Measurements from ENCODE around the gene MAST1.

- TF ChIP-seq, protein P1, sequence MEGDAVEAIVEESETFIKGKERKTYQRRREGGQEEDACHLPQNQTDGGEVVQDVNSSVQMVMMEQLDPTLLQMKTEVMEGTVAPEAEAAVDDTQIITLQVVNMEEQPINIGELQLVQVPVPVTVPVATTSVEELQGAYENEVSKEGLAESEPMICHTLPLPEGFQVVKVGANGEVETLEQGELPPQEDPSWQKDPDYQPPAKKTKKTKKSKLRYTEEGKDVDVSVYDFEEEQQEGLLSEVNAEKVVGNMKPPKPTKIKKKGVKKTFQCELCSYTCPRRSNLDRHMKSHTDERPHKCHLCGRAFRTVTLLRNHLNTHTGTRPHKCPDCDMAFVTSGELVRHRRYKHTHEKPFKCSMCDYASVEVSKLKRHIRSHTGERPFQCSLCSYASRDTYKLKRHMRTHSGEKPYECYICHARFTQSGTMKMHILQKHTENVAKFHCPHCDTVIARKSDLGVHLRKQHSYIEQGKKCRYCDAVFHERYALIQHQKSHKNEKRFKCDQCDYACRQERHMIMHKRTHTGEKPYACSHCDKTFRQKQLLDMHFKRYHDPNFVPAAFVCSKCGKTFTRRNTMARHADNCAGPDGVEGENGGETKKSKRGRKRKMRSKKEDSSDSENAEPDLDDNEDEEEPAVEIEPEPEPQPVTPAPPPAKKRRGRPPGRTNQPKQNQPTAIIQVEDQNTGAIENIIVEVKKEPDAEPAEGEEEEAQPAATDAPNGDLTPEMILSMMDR (IDR thresholded peaks at IDR 0.05 in 8 of 11, conservative IDR thresholded peaks at IDR 0.05 in 3 of 11): no peak
- TF ChIP-seq POLR2A (IDR thresholded peaks at IDR 0.05) (no peak), POLR2AphosphoS5 (IDR thresholded peaks at IDR 0.05) (peak in 2 of 3 donors; percentile 46 to 47)
These were observed 34.9 kb downstream of the MAST1 start for GRCh38 chr19:12872941-12873890.

Measured in spleen (tissue), 7 donors.